Activated naive CD8-positive, alpha-beta T cell treated with anti-CD3 and anti-CD28 coated beads, Interleukin-2, amount 10 ng/mL, durations not matched to agents 7 days and 5 days (primary cell): Measurements from ENCODE around the gene SHTN1. TPM values are rescaled to one million over a fixed set of nuclear protein-coding genes. Genes with fewer than 3 reads are reported as not detected.

Experiments used
- ATAC-seq: fragments of 150-1000 bp; cut with Tn5 transposase; one replicate; pipeline ENCODE4 v1.10.0; 2021; ENCODE audit warnings: low read depth, moderate library complexity
- POLR2A ChIA-PET: fragments of 350-600 bp; sonication (Branson Sonifier 250); formaldehyde crosslinking; loops from one replicate; lab custom pipeline; 2021; ENCODE audit warnings: antibody characterized with exemption; lab: Charles Lee
- DNase-seq: peaks from one replicate; pipeline ENCODE4 v3.0.0; 2021
- H3K27ac Mint-ChIP-seq: one replicate; pipeline ENCODE4 v1.8.0; 2022; ENCODE audit warnings: mild to moderate bottlenecking, mixed read lengths
- H3K27me3 Mint-ChIP-seq: one replicate; pipeline ENCODE4 v1.8.0; 2022; ENCODE audit warnings: mild to moderate bottlenecking, moderate library complexity, mixed read lengths
- H3K36me3 Mint-ChIP-seq: one replicate; pipeline ENCODE4 v1.8.0; 2021; ENCODE audit warnings: mild to moderate bottlenecking, mixed read lengths
- H3K4me1 Mint-ChIP-seq: one replicate; pipeline ENCODE4 v1.8.0; 2021; ENCODE audit warnings: mixed read lengths
- H3K4me3 Mint-ChIP-seq: one replicate; pipeline ENCODE4 v1.8.0; 2022; ENCODE audit warnings: mild to moderate bottlenecking, moderate library complexity, mixed read lengths
- H3K9me3 Mint-ChIP-seq: one replicate; pipeline ENCODE4 v1.8.0; 2021; ENCODE audit warnings: mixed read lengths
- total RNA-seq, 2 experiments: library from RNA; stranded (reverse); gene quantifications; one replicate each; pipeline ENCODE4 v1.2.3, GENCODE V29; 2021

SHTN1 gene
- total RNA-seq, 2 experiments from 2014 or later: 0.54 to 0.61 TPM

- DNase-seq: no peak
- H3K4me1 Mint-ChIP-seq: no peaks in the 10 kb centered on the region
- H3K36me3 Mint-ChIP-seq: no peaks in the 10 kb centered on the region
- H3K4me3 Mint-ChIP-seq: no peak overlapping the region
- POLR2A ChIA-PET: no interaction called here
- no peaks in the 10 kb centered on the region for H3K9me3 Mint-ChIP-seq
- H3K27me3 Mint-ChIP-seq: peaks cover 2% of the 10 kb centered on the region
- H3K27ac Mint-ChIP-seq: no peak overlapping the region
- ATAC-seq: no peak
These were observed 31.0 kb downstream of the SHTN1 start for GRCh38 chr10:116973946-116974455.

GRCh38 chr10:116973371-116973905 is 31.5 kb downstream of the SHTN1 start:
- POLR2A ChIA-PET: no interaction called here
- H3K4me3 Mint-ChIP-seq: no peak overlapping the region
- H3K4me1 Mint-ChIP-seq: no peaks in the 10 kb centered on the region

GRCh38 chr10:116972131-116972530 is 32.9 kb downstream of the SHTN1 start:
- Mint-ChIP-seq H3K4me1 (no peaks in the 10 kb centered on the region), H3K27me3 (peaks cover 2% of the 10 kb centered on the region), H3K27ac (no peak overlapping the region), H3K4me3 (no peak overlapping the region), H3K36me3 (no peaks in the 10 kb centered on the region), H3K9me3 (no peaks in the 10 kb centered on the region)
- POLR2A ChIA-PET: no interaction called here
- ATAC-seq (no peak), DNase-seq (no peak)

More at GRCh38 chr10:116973371-116973905, 31.5 kb downstream of the SHTN1 start:
- ATAC-seq: no peak
- Mint-ChIP-seq H3K27ac (no peak overlapping the region), H3K36me3 (no peaks in the 10 kb centered on the region), H3K9me3 (no peaks in the 10 kb centered on the region), H3K27me3 (peaks cover 2% of the 10 kb centered on the region)
- no peak for DNase-seq

GRCh38 chr10:116970050-116970449 is 34.9 kb downstream of the SHTN1 start:
- H3K9me3 Mint-ChIP-seq: no peaks in the 10 kb centered on the region
- no peak overlapping the region for H3K4me3 Mint-ChIP-seq
- no peak for DNase-seq
- POLR2A ChIA-PET: no interaction called here
- H3K27ac Mint-ChIP-seq: no peak overlapping the region
- ATAC-seq: no peak
- H3K27me3 Mint-ChIP-seq: peaks cover 2% of the 10 kb centered on the region
- H3K4me1 Mint-ChIP-seq: no peaks in the 10 kb centered on the region
- H3K36me3 Mint-ChIP-seq: no peaks in the 10 kb centered on the region

GRCh38 chr10:116968331-116968730 is 36.7 kb downstream of the SHTN1 start:
- Mint-ChIP-seq H3K36me3 (no peaks in the 10 kb centered on the region), H3K4me1 (no peaks in the 10 kb centered on the region), H3K27ac (no peak overlapping the region), H3K9me3 (no peaks in the 10 kb centered on the region), H3K4me3 (no peak overlapping the region), H3K27me3 (no peaks in the 10 kb centered on the region)
- no peak for DNase-seq
- ATAC-seq: no peak
- POLR2A ChIA-PET: no interaction called here

GRCh38 chr10:116961406-116962251 is 43.4 kb downstream of the SHTN1 start:
- Mint-ChIP-seq H3K27me3 (peaks cover 2% of the 10 kb centered on the region), H3K4me1 (no peaks in the 10 kb centered on the region), H3K27ac (no peak overlapping the region), H3K9me3 (no peaks in the 10 kb centered on the region), H3K4me3 (no peak overlapping the region), H3K36me3 (no peaks in the 10 kb centered on the region)
- ATAC-seq (no peak), DNase-seq (no peak)
- POLR2A ChIA-PET: no interaction called here

- Mint-ChIP-seq H3K27ac (no peak overlapping the region), H3K27me3 (peaks cover 2% of the 10 kb centered on the region), H3K4me3 (no peak overlapping the region), H3K4me1 (no peaks in the 10 kb centered on the region), H3K9me3 (no peaks in the 10 kb centered on the region), H3K36me3 (no peaks in the 10 kb centered on the region)
- no peak for DNase-seq
- POLR2A ChIA-PET: no interaction called here
- ATAC-seq: no peak
These were observed 44.8 kb downstream of the SHTN1 start for GRCh38 chr10:116960066-116960776.

GRCh38 chr10:116952729-116953128 is 52.3 kb downstream of the SHTN1 start:
- no peaks in the 10 kb centered on the region for H3K9me3 Mint-ChIP-seq
- H3K4me3 Mint-ChIP-seq: no peak overlapping the region
- H3K27ac Mint-ChIP-seq: no peak overlapping the region
- ATAC-seq: no peak
- no peaks in the 10 kb centered on the region for H3K36me3 Mint-ChIP-seq
- H3K4me1 Mint-ChIP-seq: no peaks in the 10 kb centered on the region
- no peak for DNase-seq
- no peaks in the 10 kb centered on the region for H3K27me3 Mint-ChIP-seq
- POLR2A ChIA-PET: no interaction called here

- Mint-ChIP-seq H3K9me3 (no peaks in the 10 kb centered on the region), H3K4me3 (no peak overlapping the region), H3K36me3 (no peaks in the 10 kb centered on the region), H3K27ac (no peak overlapping the region), H3K4me1 (no peaks in the 10 kb centered on the region), H3K27me3 (no peaks in the 10 kb centered on the region)
- POLR2A ChIA-PET: no interaction called here
- no peak for ATAC-seq
- no peak for DNase-seq
These were observed 56.5 kb downstream of the SHTN1 start for GRCh38 chr10:116948530-116948870.

- no peak overlapping the region for H3K4me3 Mint-ChIP-seq
- no peaks in the 10 kb centered on the region for H3K27me3 Mint-ChIP-seq
- no peaks in the 10 kb centered on the region for H3K9me3 Mint-ChIP-seq
- no peak overlapping the region for H3K27ac Mint-ChIP-seq
- no peak for ATAC-seq
- no peaks in the 10 kb centered on the region for H3K4me1 Mint-ChIP-seq
- DNase-seq: no peak
- no peaks in the 10 kb centered on the region for H3K36me3 Mint-ChIP-seq
- POLR2A ChIA-PET: no interaction called here
These were observed 57.0 kb downstream of the SHTN1 start for GRCh38 chr10:116947841-116948529.

- DNase-seq: no peak
- POLR2A ChIA-PET: no interaction called here
- no peaks in the 10 kb centered on the region for H3K9me3 Mint-ChIP-seq
- H3K4me1 Mint-ChIP-seq: no peaks in the 10 kb centered on the region
- H3K36me3 Mint-ChIP-seq: no peaks in the 10 kb centered on the region
- H3K4me3 Mint-ChIP-seq: no peak overlapping the region
- no peak overlapping the region for H3K27ac Mint-ChIP-seq
- no peak for ATAC-seq
- no peaks in the 10 kb centered on the region for H3K27me3 Mint-ChIP-seq
These were observed 60.1 kb downstream of the SHTN1 start for GRCh38 chr10:116944911-116945310.

- H3K4me1 Mint-ChIP-seq: no peaks in the 10 kb centered on the region
- H3K27ac Mint-ChIP-seq: no peak overlapping the region
- H3K9me3 Mint-ChIP-seq: peaks cover 2% of the 10 kb centered on the region
- DNase-seq (no peak), ATAC-seq (no peak)
- H3K4me3 Mint-ChIP-seq: no peak overlapping the region
- no peaks in the 10 kb centered on the region for H3K36me3 Mint-ChIP-seq
- no peaks in the 10 kb centered on the region for H3K27me3 Mint-ChIP-seq
- POLR2A ChIA-PET: no interaction called here
These were observed 73.2 kb downstream of the SHTN1 start for GRCh38 chr10:116931806-116932205.

- POLR2A ChIA-PET: no interaction called here
- ATAC-seq: no peak
- no peak for DNase-seq
- H3K27me3 Mint-ChIP-seq: no peaks in the 10 kb centered on the region
- no peaks in the 10 kb centered on the region for H3K9me3 Mint-ChIP-seq
- no peak overlapping the region for H3K4me3 Mint-ChIP-seq
- H3K27ac Mint-ChIP-seq: no peak overlapping the region
- H3K36me3 Mint-ChIP-seq: no peaks in the 10 kb centered on the region
- H3K4me1 Mint-ChIP-seq: no peaks in the 10 kb centered on the region
These were observed 78.6 kb downstream of the SHTN1 start for GRCh38 chr10:116926426-116926825.
